K562 (cell line): ENCODE data around the gene SAMD4A. TPM values are rescaled to one million over a fixed set of nuclear protein-coding genes. Genes with fewer than 3 reads are reported as not detected.
A peak's percentile ranks its signal among the peaks of the same experiment; 100 is the strongest.

ENCODE experiments used
- ATAC-seq: fragments of 200-7000 bp; cut with Tn5 transposase; 3 replicates; pipeline ENCODE4 v1.9.1; 2020; ENCODE audit warnings: moderate library complexity
- BruUV-seq: library from RNA; stranded (reverse); fragments of 400-500 nt; replicated peaks from 2 replicates; lab custom pipeline; 2021; lab: Mats Ljungman, UMichigan
- CTCF ChIA-PET: fragments of 300-600 bp; formaldehyde crosslinking; extraction: SDS; loops from one replicate; lab custom pipeline; 2021; ENCODE audit warnings: low intra/inter-chr PET ratio; lab: Yijun Ruan, JAX
- POLR2A ChIA-PET: fragments of 300-600, 350-650 bp; sonication (Branson Sonifier 250); formaldehyde crosslinking; extraction: SDS; loops from one replicate; lab custom pipeline; 2021; ENCODE audit warnings: antibody characterized with exemption, inconsistent platforms; lab: Yijun Ruan, JAX
- DNase-seq, 4 experiments: peaks; one replicate each; pipeline versions ENCODE4 v3.0.0 to v3.0.0-alpha.2; 2011 to 2018; ENCODE audit warnings: low spot score in 3 of 4, mixed read lengths in 3 of 4; ENCODE audit errors: extremely low read depth in 1 of 4
- FAIRE-seq: peaks from 2 replicates; lab custom pipeline; 2011; peaks lifted over from hg19 to GRCh38; lab: Jason Lieb, UNC
- H2AFZ ChIP-seq: 2 replicates; pipeline ENCODE4 v1.6.0; 2011; ENCODE audit warnings: low read depth, low read length, control low read depth, inconsistent platforms
- H3K27ac ChIP-seq: fragments of 200-600 bp; 3 replicates; pipeline ENCODE4 v1.8.0; 2011; ENCODE audit warnings: low read depth, mild to moderate bottlenecking, control low read depth, inconsistent platforms, low read length, moderate library complexity, mixed read lengths; ENCODE audit errors: extremely low read depth
- H3K27me3 ChIP-seq, 2 experiments: fragments of 300-600 bp in 1 of 2; 2 replicates in 1 of 2; 3 replicates in 1 of 2; pipeline versions ENCODE4 v1.6.0 to v1.8.0; 2011; ENCODE audit warnings: inconsistent platforms in 2 of 2, low read length in 2 of 2, mild to moderate bottlenecking in 1 of 2, mixed read lengths in 1 of 2, moderate library complexity in 1 of 2; ENCODE audit not compliant: control insufficient read depth in 2 of 2, insufficient read depth in 2 of 2
- H3K36me3 ChIP-seq: fragments of 300-600 bp; 3 replicates; pipeline ENCODE4 v1.8.0; 2011; ENCODE audit warnings: mild to moderate bottlenecking, low read length, inconsistent platforms; ENCODE audit not compliant: control insufficient read depth, insufficient read depth
- H3K4me1 ChIP-seq, 2 experiments: fragments of 200-600 bp in 1 of 2; replicated peaks in 1 of 2; 2 replicates in 1 of 2; 3 replicates in 1 of 2; pipeline versions ENCODE4 v1.5.1 to v1.8.0; 2011; ENCODE audit warnings: inconsistent platforms in 2 of 2, low read length in 2 of 2, mild to moderate bottlenecking in 1 of 2, mixed read lengths in 1 of 2, moderate library complexity in 1 of 2; ENCODE audit not compliant: control insufficient read depth in 2 of 2, insufficient read depth in 2 of 2
- H3K4me2 ChIP-seq: 2 replicates; pipeline ENCODE4 v1.6.1; 2011; ENCODE audit warnings: low read length, control low read depth, inconsistent platforms, mixed read lengths; ENCODE audit not compliant: insufficient read depth
- H3K4me3 ChIP-seq: fragments of 200-600 bp; sonication (generic), shearing (Covaris generic); 2 replicates; pipeline ENCODE4 v1.5.1; 2016; ENCODE audit warnings: control low read depth, inconsistent platforms
- H3K79me2 ChIP-seq: fragments of 200-600 bp; 3 replicates; pipeline ENCODE4 v1.8.0; 2011; ENCODE audit warnings: low read length, inconsistent platforms; ENCODE audit not compliant: control insufficient read depth, insufficient read depth
- H3K9ac ChIP-seq, 2 experiments: 2 replicates each; pipeline versions ENCODE4 v1.6.0 to v1.6.1; 2011; ENCODE audit warnings: low read depth in 2 of 2, low read length in 2 of 2, control low read depth in 1 of 2, inconsistent platforms in 1 of 2, mild to moderate bottlenecking in 1 of 2, mixed read lengths in 1 of 2; ENCODE audit not compliant: insufficient read depth in 1 of 2
- H3K9me1 ChIP-seq: one replicate; pipeline ENCODE4 v1.6.0; 2011; ENCODE audit warnings: inconsistent platforms, mild to moderate bottlenecking, low read length, moderate library complexity; ENCODE audit not compliant: control insufficient read depth, insufficient read depth
- H3K9me3 ChIP-seq: replicated peaks from 2 replicates; pipeline ENCODE4 v1.5.1; 2011; ENCODE audit warnings: low read depth, low read length, inconsistent platforms; ENCODE audit not compliant: control insufficient read depth, insufficient read depth
- H4K20me1 ChIP-seq: replicated peaks from 2 replicates; pipeline ENCODE4 v1.6.1; 2011; ENCODE audit warnings: low read length, inconsistent platforms, mixed read lengths; ENCODE audit not compliant: control insufficient read depth, insufficient read depth
- DLX4 ChIP-seq: fragments of 250-450 bp; sonication (Bioruptor Pico); IDR thresholded peaks from 2 replicates; pipeline ENCODE4 v1.6.1; 2021; ENCODE audit warnings: mild to moderate bottlenecking
- E2F6 ChIP-seq, 2 experiments: IDR thresholded peaks; 2 replicates each; pipeline ENCODE4 v1.6.1; 2011; ENCODE audit warnings: borderline replicate concordance in 1 of 2, control low read depth in 1 of 2, low read depth in 1 of 2, low read length in 1 of 2, mild to moderate bottlenecking in 1 of 2, mixed read lengths in 1 of 2, moderate library complexity in 1 of 2; ENCODE audit not compliant: insufficient read depth in 1 of 2, insufficient read length in 1 of 2, poor library complexity in 1 of 2, severe bottlenecking in 1 of 2; ENCODE audit errors: extremely low read depth in 1 of 2
- L3MBTL2 ChIP-seq: fragments of 450-650 bp; IDR thresholded peaks from 2 replicates; pipeline ENCODE4 v1.6.1; 2016; ENCODE audit warnings: mild to moderate bottlenecking, moderate library complexity
- MGA ChIP-seq: fragments of 450-650 bp; IDR thresholded peaks from 2 replicates; pipeline ENCODE4 v1.6.1; 2016; ENCODE audit warnings: mild to moderate bottlenecking, moderate library complexity
- NRF1 ChIP-seq, 2 experiments: fragments of 450-650 bp; IDR thresholded peaks in 1 of 2; conservative IDR thresholded peaks in 1 of 2; 2 replicates each; pipeline ENCODE4 v1.6.1; 2014; ENCODE audit warnings: mild to moderate bottlenecking in 2 of 2
- PHF20 ChIP-seq: fragments of 450-650 bp; IDR thresholded peaks from 2 replicates; pipeline ENCODE4 v1.6.1; 2018; ENCODE audit not compliant: partially characterized antibody
- WGBS: fragments of 100-300 bp; shearing (Covaris generic); methylation state at CpG from one replicate; pipeline ENCODE4 v1.1.6; 2016; ENCODE audit warnings: low coverage, mixed read lengths; ENCODE audit not compliant: insufficient coverage; ENCODE audit errors: missing lambda C conversion rate; 5-methylcytosine and 5-hydroxymethylcytosine counted together
- in situ Hi-C: fragments of 300-500 bp; cut with MboI; formaldehyde crosslinking; loops from 4 replicates; pipeline ENCODE4 v1.15.0; 2018; ENCODE audit warnings: inconsistent platforms, mixed read lengths
- intact Hi-C: fragments of 100-400 bp; cut with micrococcal nuclease; formaldehyde crosslinking; loops from 2 replicates; pipeline ENCODE4 v1.14.2; 2022
- polyA plus RNA-seq, 8 experiments: library from polyadenylated mRNA; depleted of rRNA in 4 of 8; stranded (reverse) in 5 of 8; unstranded in 3 of 8; fragments of >200 nt; fragmentation: Nextera tagmentation in 2 of 8; fragmentation: Illumina TruSeq in 1 of 8; extraction: Ambion mirVana in 2 of 8; extraction: Trizol in 1 of 8; gene quantifications; 2 replicates each; pipeline versions ENCODE4 v1.2.1 to v1.2.3, GENCODE V29; 2011 to 2014; ENCODE audit warnings: inconsistent platforms in 1 of 8, missing spikeins in 1 of 8
- total RNA-seq, 7 experiments: library from RNA; depleted of rRNA in 6 of 7; stranded (reverse); fragments of >200 nt in 6 of 7; fragmentation: Illumina TruSeq in 2 of 7; extraction: Trizol in 2 of 7; gene quantifications; 2 replicates each; pipeline versions ENCODE4 v1.2.1 to v1.2.3, GENCODE V29; 2011 to 2021; ENCODE audit warnings: low replicate concordance in 1 of 7

Gene SAMD4A
- total and polyA plus RNA-seq, 9 of the 15 experiments (the other 6 are each of a cell fraction or from before 2014, with no cell fraction given): 0.66 to 6.8 (median 3.3) TPM

GRCh38 chr14:54808326-54809161 lies 241.6 kb downstream of the SAMD4A start:
- CTCF ChIA-PET: no interaction called here
- no peak for ATAC-seq
- no peak for TF ChIP-seq DLX4
- peak; percentile 41 to 51; a peak in 3 of 4 replicates for TF ChIP-seq NRF1 (conservative IDR thresholded peaks at IDR 0.05 in 1 of 2, IDR thresholded peaks at IDR 0.05 in 1 of 2)
- TF ChIP-seq MGA: peak; percentile 71
- no peak for TF ChIP-seq PHF20
- TF ChIP-seq E2F6 (IDR thresholded peaks at IDR 0.05; ENCODE audit: borderline replicate concordance in 1 of 2, extremely low read depth in 1 of 2, insufficient read depth in 1 of 2, insufficient read length in 1 of 2, low read depth in 1 of 2, low read length in 1 of 2, poor library complexity in 1 of 2, severe bottlenecking in 1 of 2): peak in 1 of 2 experiments; percentile 54
- TF ChIP-seq L3MBTL2: peak; percentile 51
- TF ChIP-seq, all 486 proteins: peak for 4
- in situ Hi-C loops (loop anchor here (10.0 kb wide), 1 partner anchor 254 kb away; no protein-coding TSS in a partner anchor), intact Hi-C loops (no loop called here)
- no peaks in the 10 kb centered on the region for H4K20me1 ChIP-seq
- BruUV-seq: no TSS peak
- FAIRE-seq: no peak
- H3K9me3 ChIP-seq: no peaks in the 10 kb centered on the region
- no peak for DNase-seq
- H3K4me1 ChIP-seq: peaks cover 0 to 3% of the 10 kb centered on the region in 2 experiments; a peak in 3 of 5 replicates
- no peak overlapping the region for H3K27ac ChIP-seq
- no peak overlapping the region for H3K4me3 ChIP-seq
- POLR2A ChIA-PET: no interaction called here
- peaks cover 0 to under 1% of the 10 kb centered on the region in 2 experiments; a peak in 2 of 5 replicates for H3K27me3 ChIP-seq
- no peak overlapping the region for H2AFZ ChIP-seq
- no peak overlapping the region for H3K4me2 ChIP-seq
- H3K36me3 ChIP-seq: no peaks in the 10 kb centered on the region
- H3K79me2 ChIP-seq: no peaks in the 10 kb centered on the region
- no peaks in the 10 kb centered on the region for H3K9me1 ChIP-seq
- no peak overlapping the region for H3K9ac ChIP-seq
- WGBS: 34% methylated on average over 6 of the region's 8 CpGs
